Activated T-cell treated with anti-CD3 and anti-CD28 coated beads, Interleukin-2, amount 50 U/mL, for 72 hours (primary cell): ENCODE data around the gene SCTR. TPM values are rescaled to one million over a fixed set of nuclear protein-coding genes. Genes with fewer than 3 reads are reported as not detected.

Experiments
- ATAC-seq, 2 donors: fragments of 150-1000 bp; cut with Tn5 transposase; replicated peaks in 1 of 2; 2 replicates each; pipeline ENCODE4 v1.10.0; 2021; ENCODE audit warnings: moderate library complexity in 2 of 2, mild to moderate bottlenecking in 1 of 2
- DNase-seq, 2 donors: peaks; one replicate each; pipeline ENCODE4 v3.0.0; 2021 to 2022; ENCODE audit warnings: mixed read lengths in 1 of 2
- H3K27ac Mint-ChIP-seq: one replicate; pipeline ENCODE4 v1.8.0; 2022; ENCODE audit warnings: mild to moderate bottlenecking, moderate library complexity, mixed read lengths
- H3K27me3 Mint-ChIP-seq: one replicate; pipeline ENCODE4 v1.8.0; 2022; ENCODE audit warnings: low read depth, mixed read lengths
- H3K36me3 Mint-ChIP-seq, 2 donors: one replicate each; pipeline ENCODE4 v1.8.0; 2022; ENCODE audit warnings: mixed read lengths in 2 of 2, mild to moderate bottlenecking in 1 of 2; ENCODE audit not compliant: insufficient read depth in 2 of 2
- H3K4me1 Mint-ChIP-seq: one replicate; pipeline ENCODE4 v1.8.0; 2022; ENCODE audit warnings: low read depth, mixed read lengths
- H3K4me3 Mint-ChIP-seq, 2 donors: one replicate each; pipeline ENCODE4 v1.8.0; 2022; ENCODE audit warnings: mild to moderate bottlenecking in 2 of 2, mixed read lengths in 2 of 2, moderate library complexity in 2 of 2
- H3K9me3 Mint-ChIP-seq, 2 donors: one replicate each; pipeline ENCODE4 v1.8.0; 2022; ENCODE audit warnings: mixed read lengths in 2 of 2
- total RNA-seq, 2 donors: library from RNA; stranded (reverse); gene quantifications; one replicate each; pipeline ENCODE4 v1.2.3, GENCODE V29; 2022

SCTR gene
- total RNA-seq, 2 donors from 2014 or later = not detected

GRCh38 chr2:119490106-119490505, 34.2 kb downstream of the SCTR start:
- peaks cover 6% of the 10 kb centered on the region for H3K27me3 Mint-ChIP-seq
- DNase-seq (no peak), ATAC-seq (no peak)
- H3K9me3 Mint-ChIP-seq = no peaks in the 10 kb centered on the region
- no peaks in the 10 kb centered on the region for H3K4me1 Mint-ChIP-seq
- no peak overlapping the region for H3K27ac Mint-ChIP-seq
- H3K36me3 Mint-ChIP-seq = no peaks in the 10 kb centered on the region
- no peak overlapping the region for H3K4me3 Mint-ChIP-seq

DNA sequence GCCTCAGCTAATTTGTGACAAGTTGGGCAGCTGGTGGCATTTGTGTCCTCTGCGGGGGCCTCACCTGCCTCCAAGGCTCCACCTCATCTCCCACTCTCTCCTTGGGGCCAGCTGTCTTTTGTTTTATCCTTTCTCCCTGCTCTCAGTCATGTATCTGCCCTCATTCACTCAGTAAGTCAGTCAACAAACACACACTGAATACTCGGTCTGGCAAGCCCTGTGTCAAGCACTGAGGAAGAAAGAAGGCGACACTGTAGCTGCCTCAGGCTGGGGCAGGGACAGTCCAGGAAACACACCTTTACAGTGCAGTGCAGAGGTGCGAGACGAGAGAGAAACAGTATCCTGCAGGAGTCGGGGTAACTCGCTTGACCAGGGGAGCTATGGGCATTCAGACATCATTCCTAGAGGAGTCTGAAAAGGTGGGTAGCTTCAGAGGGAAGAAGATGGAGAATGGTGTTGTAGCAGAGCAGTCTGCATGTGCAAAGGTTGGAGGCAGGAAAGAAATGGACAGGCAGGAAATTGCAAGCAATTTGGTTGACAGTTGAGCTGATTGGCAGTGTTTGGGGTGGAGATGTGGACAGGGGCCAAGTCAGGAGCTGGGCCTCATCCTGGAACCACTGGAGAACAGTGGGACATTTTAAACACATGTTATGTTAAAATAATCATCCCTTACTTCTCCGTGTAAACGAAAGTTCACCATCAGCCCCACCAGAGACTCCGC, 34.9 kb downstream of the SCTR start:
- no peak overlapping the region for H3K4me3 Mint-ChIP-seq
- H3K36me3 Mint-ChIP-seq = no peaks in the 10 kb centered on the region
- ATAC-seq (no peak), DNase-seq (no peak)
- no peak overlapping the region for H3K27ac Mint-ChIP-seq
- no peaks in the 10 kb centered on the region for H3K27me3 Mint-ChIP-seq
- no peaks in the 10 kb centered on the region for H3K4me1 Mint-ChIP-seq
- H3K9me3 Mint-ChIP-seq = no peaks in the 10 kb centered on the region

- DNase-seq (no peak), ATAC-seq (no peak)
- Mint-ChIP-seq H3K4me1 (no peaks in the 10 kb centered on the region), H3K27me3 (no peaks in the 10 kb centered on the region), H3K27ac (no peak overlapping the region), H3K9me3 (no peaks in the 10 kb centered on the region), H3K36me3 (no peaks in the 10 kb centered on the region), H3K4me3 (no peak overlapping the region)
These were observed 35.8 kb downstream of the SCTR start for GRCh38 chr2:119488245-119489214.

GRCh38 chr2:119487434-119488244, 36.6 kb downstream of the SCTR start:
- no peaks in the 10 kb centered on the region for H3K36me3 Mint-ChIP-seq
- H3K4me3 Mint-ChIP-seq = no peak overlapping the region
- ATAC-seq = no peak
- H3K9me3 Mint-ChIP-seq = no peaks in the 10 kb centered on the region
- DNase-seq = no peak
- H3K27ac Mint-ChIP-seq = no peak overlapping the region
- H3K4me1 Mint-ChIP-seq = no peaks in the 10 kb centered on the region
- H3K27me3 Mint-ChIP-seq = no peaks in the 10 kb centered on the region

DNA sequence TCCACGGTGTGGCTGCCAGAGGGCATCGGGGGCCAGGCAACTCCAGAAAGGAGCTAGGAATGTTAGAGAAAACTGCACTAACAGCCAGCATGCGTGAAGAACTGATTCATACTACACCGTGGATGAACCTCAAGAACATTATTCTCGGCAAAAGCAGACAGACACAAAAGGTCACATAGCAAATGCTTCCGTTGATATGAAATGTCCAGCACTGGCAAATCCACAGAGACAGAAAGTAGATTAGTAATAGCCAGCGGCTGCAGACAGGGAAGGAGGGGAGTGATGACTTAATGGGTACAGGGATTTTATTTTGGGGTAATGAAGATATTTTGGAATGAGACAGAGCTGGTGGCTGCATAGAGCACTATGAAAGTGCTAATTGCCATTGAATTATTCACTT, 37.4 kb downstream of the SCTR start:
- Mint-ChIP-seq H3K9me3 (no peaks in the 10 kb centered on the region), H3K27ac (no peak overlapping the region), H3K4me3 (no peak overlapping the region), H3K27me3 (no peaks in the 10 kb centered on the region), H3K36me3 (no peaks in the 10 kb centered on the region), H3K4me1 (no peaks in the 10 kb centered on the region)
- ATAC-seq = no peak
- no peak for DNase-seq

DNA sequence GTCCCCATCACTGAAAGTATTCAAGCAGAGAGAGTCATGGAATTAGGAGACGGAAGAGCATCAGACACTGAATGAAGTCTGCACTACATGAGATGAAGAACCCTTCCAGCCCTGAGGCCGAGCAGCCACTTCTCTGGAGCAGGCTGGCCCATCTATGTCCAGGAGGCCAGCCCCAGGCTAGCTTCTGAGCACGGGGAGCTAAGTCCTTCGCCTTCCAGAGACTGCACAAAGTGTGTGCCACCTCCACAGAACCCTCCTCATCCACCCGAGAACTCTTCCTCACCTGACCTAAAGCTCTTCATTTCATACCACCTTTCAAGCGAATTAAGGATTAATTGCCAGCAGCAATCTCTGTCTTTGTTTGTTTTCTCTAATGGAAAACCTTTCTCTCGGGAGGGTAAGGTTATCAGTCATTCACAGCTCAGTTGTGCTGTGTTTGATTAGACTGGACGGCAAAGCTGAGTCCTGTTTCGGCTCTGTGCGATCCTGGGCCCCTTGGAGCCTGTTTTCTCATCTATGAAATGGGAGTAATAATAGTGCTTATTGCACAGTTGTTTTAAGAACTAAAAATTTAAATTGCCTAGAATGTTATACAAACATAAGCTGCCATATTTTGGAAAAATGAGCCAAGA, 38.0 kb downstream of the SCTR start:
- DNase-seq (no peak), ATAC-seq (no peak)
- Mint-ChIP-seq H3K9me3 (no peaks in the 10 kb centered on the region), H3K36me3 (no peaks in the 10 kb centered on the region), H3K27me3 (no peaks in the 10 kb centered on the region), H3K4me1 (no peaks in the 10 kb centered on the region), H3K27ac (no peak overlapping the region), H3K4me3 (no peak overlapping the region)

DNA sequence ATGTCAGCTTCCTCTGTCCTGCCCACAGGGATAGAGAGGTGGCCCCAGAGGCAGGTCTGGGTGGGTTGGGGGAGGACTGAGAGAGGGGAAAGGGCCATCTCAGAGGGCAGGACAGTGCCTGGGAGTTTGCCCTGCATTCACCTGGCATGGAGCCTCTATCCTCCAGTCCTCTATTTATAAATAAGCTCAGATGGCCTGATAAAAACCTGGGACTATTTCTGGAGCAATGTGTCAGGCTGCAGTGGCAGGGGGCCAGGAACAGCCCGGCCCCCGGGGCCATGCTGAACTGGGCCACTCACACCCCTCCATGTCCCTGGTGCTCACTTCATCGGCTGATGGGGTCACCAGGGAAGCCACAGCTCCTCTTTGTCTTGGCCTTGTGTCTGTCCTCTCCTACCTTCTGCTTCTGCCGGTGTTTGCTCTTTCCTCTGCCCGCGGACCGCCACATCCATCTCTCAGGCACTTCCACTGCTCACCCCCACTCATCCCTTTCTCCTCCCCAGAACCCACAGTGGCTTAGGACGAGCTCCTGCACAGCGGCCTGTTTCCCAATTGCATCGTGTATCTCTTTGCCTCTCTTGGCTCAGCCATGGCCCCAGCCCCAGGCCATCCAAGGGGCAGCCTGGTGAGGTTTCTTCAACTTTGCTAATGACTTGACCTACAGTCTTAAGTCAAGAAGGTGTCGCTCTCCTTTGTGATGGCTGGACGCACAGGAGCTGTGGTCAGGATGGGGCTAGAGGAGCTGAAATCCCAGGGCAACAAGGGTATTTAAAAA, 38.8 kb downstream of the SCTR start:
- no peaks in the 10 kb centered on the region for H3K36me3 Mint-ChIP-seq
- no peak overlapping the region for H3K27ac Mint-ChIP-seq
- H3K27me3 Mint-ChIP-seq = no peaks in the 10 kb centered on the region

GRCh38 chr2:119484834-119485233, 39.4 kb downstream of the SCTR start:
- ATAC-seq (no peak), DNase-seq (no peak)
- H3K27me3 Mint-ChIP-seq = no peaks in the 10 kb centered on the region
- no peak overlapping the region for H3K4me3 Mint-ChIP-seq
- no peaks in the 10 kb centered on the region for H3K4me1 Mint-ChIP-seq
- no peaks in the 10 kb centered on the region for H3K9me3 Mint-ChIP-seq
- no peak overlapping the region for H3K27ac Mint-ChIP-seq
- no peaks in the 10 kb centered on the region for H3K36me3 Mint-ChIP-seq

More for the DNA sequence above, 38.8 kb downstream of the SCTR start:
- Mint-ChIP-seq H3K4me3 (no peak overlapping the region), H3K9me3 (no peaks in the 10 kb centered on the region), H3K4me1 (no peaks in the 10 kb centered on the region)
- DNase-seq (no peak), ATAC-seq (no peak)

DNA sequence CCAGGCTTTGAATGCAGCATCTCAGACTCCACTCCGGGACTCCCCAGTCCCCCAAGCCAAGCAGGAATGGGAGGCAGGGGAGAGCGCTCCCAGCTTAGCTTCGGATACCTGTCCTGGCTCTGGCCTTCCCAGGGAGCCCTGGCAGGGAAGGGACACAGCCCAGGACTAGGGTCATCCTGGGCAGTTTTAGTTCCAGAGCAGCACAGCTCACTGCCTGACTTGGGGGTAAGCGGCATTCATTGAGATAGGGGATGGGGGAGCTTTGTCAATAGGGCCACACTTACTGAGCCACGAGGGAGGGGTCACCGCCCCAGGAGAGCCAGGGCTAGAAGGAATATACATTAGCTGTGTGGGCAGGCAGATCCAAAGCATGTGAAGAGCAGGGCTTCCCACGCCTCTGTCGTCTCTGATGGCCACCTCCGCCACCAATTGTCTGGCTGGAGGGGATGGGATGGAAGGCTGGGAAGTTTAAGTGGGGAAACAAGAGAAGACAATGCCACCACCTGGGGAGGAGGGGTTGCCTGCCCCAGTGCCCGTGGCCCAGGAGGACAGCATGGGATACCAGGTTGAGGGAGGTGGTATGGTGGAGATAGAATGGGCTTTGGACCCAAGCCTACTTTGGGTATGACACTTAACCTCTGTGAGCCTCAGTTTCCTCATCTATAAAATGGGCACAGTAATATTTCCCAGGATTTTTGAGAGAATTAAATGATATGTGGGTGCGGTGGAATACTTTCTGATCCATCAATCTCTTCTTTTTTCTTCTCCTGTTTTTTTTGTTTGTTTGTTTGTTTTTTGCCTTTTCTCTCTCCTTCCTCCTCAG, 40.2 kb downstream of the SCTR start:
- Mint-ChIP-seq H3K36me3 (no peaks in the 10 kb centered on the region), H3K4me1 (no peaks in the 10 kb centered on the region), H3K4me3 (no peak overlapping the region), H3K27me3 (no peaks in the 10 kb centered on the region), H3K9me3 (no peaks in the 10 kb centered on the region), H3K27ac (no peak overlapping the region)
- DNase-seq (no peak), ATAC-seq (no peak)

DNA sequence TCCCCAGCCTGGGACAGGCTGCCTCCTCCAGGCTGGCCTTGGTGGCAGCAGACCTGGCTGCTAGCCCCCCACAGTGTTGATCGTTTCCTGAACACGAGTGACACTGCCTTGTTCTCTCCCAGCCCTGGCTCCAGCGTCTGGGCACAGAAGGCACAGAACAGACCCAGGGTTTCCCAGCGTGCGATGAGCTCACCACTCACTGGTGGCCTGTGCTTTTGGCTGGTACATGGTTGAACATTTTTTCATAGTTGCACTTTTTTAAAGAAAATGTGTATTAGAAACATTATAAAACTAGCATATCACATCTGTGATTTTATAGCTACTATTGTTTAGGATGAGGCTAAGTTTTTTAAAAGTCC, 40.9 kb downstream of the SCTR start:
- Mint-ChIP-seq H3K27me3 (no peaks in the 10 kb centered on the region), H3K27ac (no peak overlapping the region), H3K9me3 (no peaks in the 10 kb centered on the region), H3K4me3 (no peak overlapping the region), H3K36me3 (no peaks in the 10 kb centered on the region), H3K4me1 (no peaks in the 10 kb centered on the region)
- ATAC-seq (no peak), DNase-seq (no peak)

DNA sequence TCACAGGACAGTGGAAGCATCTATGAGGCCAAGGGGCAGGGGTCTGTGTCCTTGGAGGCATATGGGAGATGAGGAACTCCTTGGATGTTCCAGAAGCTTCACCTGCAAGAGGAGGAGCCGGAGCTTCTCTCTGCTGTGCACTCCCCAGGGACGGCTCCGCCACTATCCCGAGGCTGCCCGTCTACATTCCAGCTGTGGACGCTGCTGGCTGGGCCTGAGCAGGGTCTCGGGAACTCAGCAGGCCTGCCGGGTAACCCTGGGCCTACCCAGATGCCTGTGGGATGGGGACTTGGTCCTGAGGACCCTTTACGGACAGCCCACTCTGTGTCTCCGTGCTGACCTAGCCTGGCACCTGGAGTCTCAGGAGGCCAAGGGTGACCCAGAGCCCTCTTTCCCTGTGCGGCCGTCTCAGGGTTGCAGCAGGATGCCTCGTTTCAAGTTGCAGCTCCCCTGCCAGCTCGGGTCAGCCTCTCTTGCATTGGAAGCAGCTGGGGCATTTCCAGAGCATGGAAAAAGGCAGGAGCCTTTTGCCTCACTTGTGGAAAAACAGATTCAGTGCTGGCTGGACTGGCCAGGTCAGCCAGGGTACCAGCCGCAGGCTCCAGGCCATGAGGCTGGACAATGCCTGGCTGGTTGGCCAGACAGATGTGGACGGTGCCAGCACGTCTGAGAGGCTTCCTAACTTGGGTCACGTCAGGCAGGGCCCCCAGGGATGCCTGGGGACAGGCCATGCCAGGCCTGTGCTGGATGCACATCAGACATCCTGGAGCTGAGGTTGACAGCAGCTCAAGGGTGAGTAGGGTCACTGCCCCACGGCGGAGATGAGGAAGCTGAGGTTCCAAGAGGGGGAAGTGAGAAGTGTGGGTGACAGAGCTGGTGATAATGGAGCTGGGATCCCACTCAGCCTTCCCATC, 41.5 kb downstream of the SCTR start:
- Mint-ChIP-seq H3K27me3 (no peaks in the 10 kb centered on the region), H3K9me3 (no peaks in the 10 kb centered on the region), H3K4me3 (no peak overlapping the region), H3K4me1 (no peaks in the 10 kb centered on the region), H3K27ac (no peak overlapping the region), H3K36me3 (no peaks in the 10 kb centered on the region)
- DNase-seq (no peak), ATAC-seq (no peak)
